Measurements from ENCODE around the gene CWC22.

Gene CWC22

GRCh38 chr2:179917272-179917671, 89.8 kb downstream of the CWC22 start:
- no peaks in the 10 kb centered on the region for H3K36me3 ChIP-seq (ENCODE audit: control insufficient read depth, insufficient read depth, low read length, severe bottlenecking)
- DNase-seq (ENCODE audit: low read depth): peak; percentile 64

GRCh38 chr2:179915395-179915992, 91.6 kb downstream of the CWC22 start:
- Histone ChIP-seq H3K4me3 (ENCODE audit: low read length) (no peak overlapping the region), H3K36me3 (ENCODE audit: control insufficient read depth, insufficient read depth, low read length, severe bottlenecking) (no peaks in the 10 kb centered on the region), H3K27me3 (replicated peaks; ENCODE audit: control insufficient read depth, insufficient read depth, low read length) (no peaks in the 10 kb centered on the region), H3K4me1 (ENCODE audit: control insufficient read depth, insufficient read depth, low read length) (peaks cover 8% of the 10 kb centered on the region), H3K9me3 (ENCODE audit: control insufficient read depth, low read length) (no peaks in the 10 kb centered on the region), H3K9ac (ENCODE audit: low read length) (no peak overlapping the region)
- DNase-seq (ENCODE audit: low read depth): no peak

More at GRCh38 chr2:179917272-179917671, 89.8 kb downstream of the CWC22 start:
- Histone ChIP-seq H3K9ac (ENCODE audit: low read length) (no peak overlapping the region), H3K9me3 (ENCODE audit: control insufficient read depth, low read length) (no peaks in the 10 kb centered on the region), H3K27me3 (replicated peaks; ENCODE audit: control insufficient read depth, insufficient read depth, low read length) (no peaks in the 10 kb centered on the region), H3K4me1 (ENCODE audit: control insufficient read depth, insufficient read depth, low read length) (peaks cover 8% of the 10 kb centered on the region), H3K4me3 (ENCODE audit: low read length) (no peak overlapping the region)

GRCh38 chr2:179913809-179914208, 93.3 kb downstream of the CWC22 start:
- H3K9ac ChIP-seq (ENCODE audit: low read length): no peak overlapping the region
- peaks cover 8% of the 10 kb centered on the region for H3K4me1 ChIP-seq (ENCODE audit: control insufficient read depth, insufficient read depth, low read length)
- H3K27me3 ChIP-seq (replicated peaks; ENCODE audit: control insufficient read depth, insufficient read depth, low read length): no peaks in the 10 kb centered on the region
- no peak overlapping the region for H3K4me3 ChIP-seq (ENCODE audit: low read length)
- DNase-seq (ENCODE audit: low read depth): no peak
- no peaks in the 10 kb centered on the region for H3K36me3 ChIP-seq (ENCODE audit: control insufficient read depth, insufficient read depth, low read length, severe bottlenecking)
- no peaks in the 10 kb centered on the region for H3K9me3 ChIP-seq (ENCODE audit: control insufficient read depth, low read length)

- Histone ChIP-seq H3K9me3 (ENCODE audit: control insufficient read depth, low read length) (no peaks in the 10 kb centered on the region), H3K9ac (ENCODE audit: low read length) (no peak overlapping the region), H3K36me3 (ENCODE audit: control insufficient read depth, insufficient read depth, low read length, severe bottlenecking) (no peaks in the 10 kb centered on the region), H3K4me3 (ENCODE audit: low read length) (no peak overlapping the region), H3K4me1 (ENCODE audit: control insufficient read depth, insufficient read depth, low read length) (no peaks in the 10 kb centered on the region), H3K27me3 (replicated peaks; ENCODE audit: control insufficient read depth, insufficient read depth, low read length) (no peaks in the 10 kb centered on the region)
- no peak for DNase-seq (ENCODE audit: low read depth)
Observed at GRCh38 chr2:179911569-179911968, 95.5 kb downstream of the CWC22 start.

DNA sequence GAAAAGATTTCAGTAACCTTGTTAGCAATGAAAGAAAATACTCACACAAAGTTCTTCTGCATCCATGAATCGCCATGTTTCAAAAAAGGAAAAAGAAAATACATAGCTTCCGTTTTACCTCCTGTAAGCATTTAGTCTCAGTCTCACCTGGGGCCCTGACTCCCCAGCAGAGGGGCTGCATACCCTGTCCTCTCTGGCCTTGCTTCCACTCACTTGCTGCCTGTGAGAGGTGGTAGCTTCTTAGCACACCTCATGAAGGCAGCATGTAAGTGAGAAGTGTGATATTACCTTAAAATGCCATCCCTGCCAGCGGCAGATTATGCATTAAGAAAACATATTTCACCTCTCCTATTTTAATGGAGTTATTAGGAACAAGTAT, 96.4 kb downstream of the CWC22 start:
- DNase-seq (ENCODE audit: low read depth): no peak
- H3K27me3 ChIP-seq (replicated peaks; ENCODE audit: control insufficient read depth, insufficient read depth, low read length): no peaks in the 10 kb centered on the region
- H3K4me1 ChIP-seq (ENCODE audit: control insufficient read depth, insufficient read depth, low read length): no peaks in the 10 kb centered on the region
- H3K9me3 ChIP-seq (ENCODE audit: control insufficient read depth, low read length): no peaks in the 10 kb centered on the region
- H3K9ac ChIP-seq (ENCODE audit: low read length): no peak overlapping the region
- H3K4me3 ChIP-seq (ENCODE audit: low read length): no peak overlapping the region
- no peaks in the 10 kb centered on the region for H3K36me3 ChIP-seq (ENCODE audit: control insufficient read depth, insufficient read depth, low read length, severe bottlenecking)

DNA sequence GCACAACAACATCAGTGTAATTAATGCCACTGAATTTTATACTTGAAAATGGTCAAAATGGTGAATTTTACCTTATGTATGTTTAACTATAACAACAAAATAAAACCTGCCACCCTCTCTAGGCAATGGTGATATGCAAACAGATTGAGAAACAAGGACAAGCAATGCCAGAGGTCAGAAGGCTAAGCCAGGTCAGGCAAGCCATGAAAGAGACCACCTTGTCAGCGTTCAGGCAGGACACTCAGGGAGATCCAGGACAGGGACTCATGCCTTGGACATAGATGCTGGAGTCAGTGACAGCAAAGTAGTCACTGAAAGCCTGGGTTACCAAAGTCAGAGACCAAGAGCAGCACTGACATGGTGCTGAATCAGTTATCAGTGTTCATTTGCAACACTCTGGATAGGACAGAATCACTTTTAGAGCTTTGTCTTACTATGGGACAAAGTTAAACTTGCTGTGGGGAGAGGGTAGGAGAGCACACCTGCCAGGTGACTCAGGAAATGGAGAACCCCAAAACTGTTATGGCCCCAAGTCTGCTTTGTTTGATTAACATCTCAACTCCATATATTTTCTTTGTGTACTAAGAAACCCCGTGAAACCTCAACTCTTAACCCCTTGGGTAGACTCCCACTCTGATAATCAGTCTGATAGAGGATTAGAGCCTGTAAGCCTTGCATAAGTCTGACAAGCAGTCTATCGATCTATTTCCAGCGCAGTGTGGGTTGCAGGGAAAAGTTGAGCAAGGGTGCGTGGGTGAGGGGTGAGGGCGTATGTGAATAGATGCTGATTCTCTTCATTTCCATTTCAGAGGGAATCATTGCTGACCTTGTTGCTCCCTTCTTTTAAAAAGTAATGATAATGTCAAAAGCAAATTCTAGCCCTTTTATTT, 97.0 kb downstream of the CWC22 start:
- H3K36me3 ChIP-seq (ENCODE audit: control insufficient read depth, insufficient read depth, low read length, severe bottlenecking): no peaks in the 10 kb centered on the region
- H3K9me3 ChIP-seq (ENCODE audit: control insufficient read depth, low read length): no peaks in the 10 kb centered on the region
- no peak overlapping the region for H3K9ac ChIP-seq (ENCODE audit: low read length)
- no peak for DNase-seq (ENCODE audit: low read depth)
- no peaks in the 10 kb centered on the region for H3K27me3 ChIP-seq (replicated peaks; ENCODE audit: control insufficient read depth, insufficient read depth, low read length)
- no peaks in the 10 kb centered on the region for H3K4me1 ChIP-seq (ENCODE audit: control insufficient read depth, insufficient read depth, low read length)
- H3K4me3 ChIP-seq (ENCODE audit: low read length): no peak overlapping the region

DNA sequence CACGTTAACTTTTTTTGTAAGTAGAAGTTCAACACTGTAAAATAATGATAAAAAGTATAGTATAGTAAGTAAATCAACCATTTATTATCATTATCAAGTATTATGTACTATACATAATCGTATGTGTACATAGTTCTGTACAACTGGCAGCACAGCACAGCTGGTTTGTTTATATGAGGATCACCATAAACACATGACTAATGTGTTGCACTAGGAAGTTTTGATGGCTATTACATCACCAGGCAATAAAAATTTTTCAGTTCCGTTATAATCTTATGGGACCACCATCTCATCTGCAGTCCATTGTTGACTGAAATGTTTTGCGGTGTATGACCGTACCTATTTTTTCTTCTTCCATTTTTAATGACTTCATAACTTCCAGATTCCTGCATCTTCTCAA, 106.4 kb downstream of the CWC22 start:
- Histone ChIP-seq H3K9me3 (ENCODE audit: control insufficient read depth, low read length) (peaks cover 6% of the 10 kb centered on the region), H3K9ac (ENCODE audit: low read length) (no peak overlapping the region), H3K27me3 (replicated peaks; ENCODE audit: control insufficient read depth, insufficient read depth, low read length) (no peaks in the 10 kb centered on the region), H3K4me1 (ENCODE audit: control insufficient read depth, insufficient read depth, low read length) (no peaks in the 10 kb centered on the region), H3K4me3 (ENCODE audit: low read length) (no peak overlapping the region), H3K36me3 (ENCODE audit: control insufficient read depth, insufficient read depth, low read length, severe bottlenecking) (no peaks in the 10 kb centered on the region)
- no peak for DNase-seq (ENCODE audit: low read depth)

DNA sequence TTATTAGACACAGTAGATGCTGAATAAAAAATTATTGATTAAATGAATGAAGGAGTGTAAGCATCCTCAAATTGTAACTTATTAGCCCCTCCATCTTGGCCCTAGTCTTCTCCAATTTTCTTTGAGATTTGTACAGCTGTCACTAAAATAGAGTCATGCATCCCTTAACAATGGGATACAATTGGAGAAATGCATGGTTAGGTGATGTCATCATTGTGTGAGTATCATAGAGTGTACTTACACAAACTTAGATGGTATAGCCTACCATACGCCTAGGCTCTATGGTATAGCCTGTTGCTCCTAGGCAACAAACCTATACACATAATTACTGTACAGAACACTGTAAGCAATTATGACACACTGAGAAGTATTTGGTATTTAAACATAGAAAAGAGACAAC, 107.4 kb downstream of the CWC22 start:
- peaks cover 6% of the 10 kb centered on the region for H3K9me3 ChIP-seq (ENCODE audit: control insufficient read depth, low read length)
- no peak overlapping the region for H3K9ac ChIP-seq (ENCODE audit: low read length)
- H3K36me3 ChIP-seq (ENCODE audit: control insufficient read depth, insufficient read depth, low read length, severe bottlenecking): no peaks in the 10 kb centered on the region
- H3K4me3 ChIP-seq (ENCODE audit: low read length): no peak overlapping the region
- no peak for DNase-seq (ENCODE audit: low read depth)
- H3K27me3 ChIP-seq (replicated peaks; ENCODE audit: control insufficient read depth, insufficient read depth, low read length): no peaks in the 10 kb centered on the region
- no peaks in the 10 kb centered on the region for H3K4me1 ChIP-seq (ENCODE audit: control insufficient read depth, insufficient read depth, low read length)

DNA sequence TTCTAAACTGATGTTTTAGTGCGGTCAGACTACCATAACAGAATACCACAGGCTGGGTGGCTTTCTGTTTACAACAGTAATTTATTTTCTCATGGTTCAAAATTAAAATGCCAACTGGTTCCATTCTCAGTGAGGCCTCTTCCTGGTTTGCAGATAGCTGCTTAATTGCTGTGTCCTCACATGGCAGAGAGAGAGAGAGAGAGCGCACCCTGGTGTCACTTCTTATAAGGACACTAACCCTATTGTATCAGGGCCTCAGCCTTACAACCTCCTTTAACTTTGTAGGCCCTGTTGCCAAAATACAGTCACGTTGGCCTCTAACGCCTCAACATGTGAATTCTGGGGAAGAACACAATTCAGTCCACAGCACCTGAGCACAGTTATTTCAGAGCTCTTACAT, 108.2 kb downstream of the CWC22 start:
- Histone ChIP-seq H3K9me3 (ENCODE audit: control insufficient read depth, low read length) (peaks cover 5% of the 10 kb centered on the region), H3K36me3 (ENCODE audit: control insufficient read depth, insufficient read depth, low read length, severe bottlenecking) (no peaks in the 10 kb centered on the region), H3K4me3 (ENCODE audit: low read length) (no peak overlapping the region), H3K9ac (ENCODE audit: low read length) (no peak overlapping the region), H3K4me1 (ENCODE audit: control insufficient read depth, insufficient read depth, low read length) (no peaks in the 10 kb centered on the region), H3K27me3 (replicated peaks; ENCODE audit: control insufficient read depth, insufficient read depth, low read length) (no peaks in the 10 kb centered on the region)
- DNase-seq (ENCODE audit: low read depth): no peak
